ENCODE results near the gene ZSWIM3. TPM values are rescaled to one million over a fixed set of nuclear protein-coding genes. Genes with fewer than 3 reads are reported as not detected.
"Not testable (repeated sequence)": the region's sequence is repeated elsewhere in the genome, so short reads cannot be mapped to it uniquely, and the experiment has no call there.

Gene ZSWIM3
- total RNA-seq, 1 experiment from 2014 or later = 3.0 TPM

DNA sequence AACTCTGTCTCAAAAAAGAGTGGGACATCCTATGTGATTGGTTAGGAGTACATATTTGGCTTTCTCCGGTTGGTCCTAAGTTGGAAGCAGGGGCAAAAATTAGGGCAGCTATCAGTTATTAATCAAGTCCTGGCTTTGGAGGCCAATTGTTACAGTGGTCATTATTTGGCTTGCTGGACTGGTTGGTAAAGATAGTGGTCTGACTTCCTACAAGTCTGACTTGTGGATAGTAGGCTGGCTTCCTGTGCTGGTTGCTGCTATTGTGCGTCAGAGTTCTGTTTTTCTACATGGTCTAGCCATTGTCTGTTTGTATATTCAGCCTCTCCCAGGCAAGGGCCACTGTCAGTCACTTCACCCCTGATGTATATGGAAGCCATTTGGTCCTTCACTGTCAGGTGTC is 7.2 kb upstream of the ZSWIM3 start:
- no peak for DNase-seq (ENCODE audit: low read depth, low spot score)
- in situ Hi-C loops (cut with HindIII; ENCODE audit: low pct_unique_long_range_greater_than_20kb, low sequenced_read_pairs) = no loop called here

DNA sequence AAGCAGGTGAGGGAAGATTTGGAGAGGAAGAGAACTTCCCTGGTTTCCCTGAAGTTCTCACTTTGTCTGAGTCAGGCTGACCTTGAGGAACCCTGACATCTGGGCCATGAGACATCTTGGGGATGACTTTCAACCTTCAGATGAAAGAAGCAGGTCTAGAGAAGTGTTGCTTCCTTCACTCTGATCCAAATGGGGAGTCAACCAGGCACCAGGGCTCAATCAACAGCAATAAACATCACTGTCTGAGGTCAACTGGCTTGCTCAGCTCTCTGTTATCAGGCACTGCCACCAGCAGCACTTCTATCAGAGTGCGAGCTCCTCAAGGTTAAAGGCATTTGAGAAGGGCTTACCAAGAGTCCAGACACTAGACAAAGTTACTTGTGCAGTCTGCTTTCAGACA is 6.5 kb upstream of the ZSWIM3 start:
- in situ Hi-C loops (cut with HindIII; ENCODE audit: low pct_unique_long_range_greater_than_20kb, low sequenced_read_pairs) = no loop called here
- DNase-seq (ENCODE audit: low read depth, low spot score) = no peak

DNA sequence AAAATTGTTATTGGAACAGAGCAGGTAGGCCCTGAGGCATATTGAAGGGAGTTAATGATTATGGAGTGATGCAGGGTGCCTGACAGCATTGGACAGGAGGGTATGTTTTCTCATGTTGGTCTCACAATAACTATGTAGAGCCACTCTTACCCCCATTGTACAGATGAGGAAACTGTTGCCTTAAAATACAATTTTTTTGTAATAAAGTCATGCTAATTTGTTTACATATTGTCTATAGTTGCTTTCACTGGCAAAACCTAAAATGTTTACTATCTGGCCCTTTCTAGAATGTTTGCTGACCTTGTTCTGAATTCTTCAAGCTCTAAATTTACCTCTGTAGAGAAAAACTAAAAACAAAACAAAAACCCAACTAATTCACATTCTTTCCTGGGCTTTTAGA is 5.9 kb upstream of the ZSWIM3 start:
- no peak for DNase-seq (ENCODE audit: low read depth, low spot score)
- in situ Hi-C loops (cut with HindIII; ENCODE audit: low pct_unique_long_range_greater_than_20kb, low sequenced_read_pairs) = no loop called here

DNA sequence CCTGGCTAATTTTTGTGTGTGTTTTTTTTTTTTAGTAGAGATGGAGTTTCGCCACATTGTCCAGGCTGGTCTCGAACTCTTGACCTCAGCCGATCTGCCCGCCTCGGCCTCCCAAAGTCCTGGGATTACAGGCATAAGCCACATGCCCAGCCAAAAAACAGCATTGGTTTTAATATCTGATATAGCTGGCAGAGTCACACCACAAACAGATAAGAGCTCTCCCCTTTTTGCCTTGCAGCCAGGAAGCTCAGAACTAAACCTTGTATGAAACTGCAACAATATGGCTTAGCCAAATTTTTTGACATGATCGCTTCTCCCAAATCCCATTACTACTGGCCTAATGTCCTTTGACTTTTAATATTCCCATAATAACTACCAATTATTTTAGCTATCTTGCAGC is 5.1 kb upstream of the ZSWIM3 start:
- no peak for DNase-seq (ENCODE audit: low read depth, low spot score)
- in situ Hi-C loops (cut with HindIII; ENCODE audit: low pct_unique_long_range_greater_than_20kb, low sequenced_read_pairs) = no loop called here

DNA sequence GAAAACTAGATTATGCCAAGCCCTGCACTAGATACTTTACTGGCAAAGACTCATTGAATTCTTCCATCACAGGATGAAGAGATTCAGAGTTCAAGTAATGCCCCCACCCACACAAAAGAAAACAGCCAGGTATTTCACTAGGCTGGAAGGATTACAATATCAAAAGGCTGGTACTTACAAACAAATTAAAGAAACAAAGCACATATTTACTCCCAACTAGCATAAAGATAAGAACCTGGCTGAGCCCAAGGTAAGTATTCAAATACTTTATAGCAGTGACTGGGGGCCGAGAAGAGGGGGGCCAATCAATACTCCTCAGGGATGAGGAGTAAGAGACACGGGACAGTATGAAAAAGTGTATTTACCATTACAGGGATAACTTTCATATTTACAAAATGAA is 3.9 kb upstream of the ZSWIM3 start:
- in situ Hi-C loops (cut with HindIII; ENCODE audit: low pct_unique_long_range_greater_than_20kb, low sequenced_read_pairs) = no loop called here

DNA sequence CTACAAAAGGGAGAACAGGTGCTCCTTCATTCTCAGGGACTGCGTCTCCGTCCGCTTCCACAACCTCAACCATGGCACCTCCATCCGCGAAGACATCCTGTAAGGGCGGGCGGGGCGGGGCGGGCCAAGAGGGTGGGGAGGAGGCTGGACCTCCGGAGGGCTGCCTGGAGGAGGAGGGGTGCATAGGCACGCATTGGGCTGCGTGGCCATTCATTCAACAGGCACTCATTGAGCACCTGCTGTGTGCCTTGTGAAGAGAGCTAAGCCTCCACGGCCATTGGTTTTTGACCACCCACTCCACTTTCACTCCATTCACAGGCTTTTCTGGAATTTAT is 435 bp downstream of the ZSWIM3 start:
- peak; percentile 37 for DNase-seq (ENCODE audit: low read depth, low spot score)
- in situ Hi-C loops (cut with HindIII; ENCODE audit: low pct_unique_long_range_greater_than_20kb, low sequenced_read_pairs) = no loop called here

More for the DNA sequence above, 3.9 kb upstream of the ZSWIM3 start:
- no peak for DNase-seq (ENCODE audit: low read depth, low spot score)

DNA sequence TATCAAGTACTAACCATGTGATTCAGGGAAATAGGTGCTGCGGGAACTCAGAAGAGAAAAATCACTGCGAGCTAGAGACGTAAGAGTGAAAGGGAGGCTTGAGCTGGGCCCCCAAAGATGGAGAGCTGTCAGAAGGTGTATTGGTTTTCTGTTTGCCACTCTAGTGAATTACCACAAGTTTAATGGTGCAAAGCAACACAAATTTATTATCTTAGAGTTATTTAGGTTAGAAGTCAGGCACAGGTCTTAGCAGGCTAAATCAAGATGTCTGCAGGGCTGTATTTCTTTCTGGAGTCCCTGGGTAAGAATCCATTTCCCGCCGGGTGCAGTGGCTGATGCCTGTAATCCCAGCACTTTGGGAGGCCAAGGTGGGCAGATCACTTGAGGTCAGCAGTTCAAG is 2.5 kb downstream of the ZSWIM3 start:
- in situ Hi-C loops (cut with HindIII; ENCODE audit: low pct_unique_long_range_greater_than_20kb, low sequenced_read_pairs) = no loop called here
- DNase-seq (ENCODE audit: low read depth, low spot score) = no peak

DNA sequence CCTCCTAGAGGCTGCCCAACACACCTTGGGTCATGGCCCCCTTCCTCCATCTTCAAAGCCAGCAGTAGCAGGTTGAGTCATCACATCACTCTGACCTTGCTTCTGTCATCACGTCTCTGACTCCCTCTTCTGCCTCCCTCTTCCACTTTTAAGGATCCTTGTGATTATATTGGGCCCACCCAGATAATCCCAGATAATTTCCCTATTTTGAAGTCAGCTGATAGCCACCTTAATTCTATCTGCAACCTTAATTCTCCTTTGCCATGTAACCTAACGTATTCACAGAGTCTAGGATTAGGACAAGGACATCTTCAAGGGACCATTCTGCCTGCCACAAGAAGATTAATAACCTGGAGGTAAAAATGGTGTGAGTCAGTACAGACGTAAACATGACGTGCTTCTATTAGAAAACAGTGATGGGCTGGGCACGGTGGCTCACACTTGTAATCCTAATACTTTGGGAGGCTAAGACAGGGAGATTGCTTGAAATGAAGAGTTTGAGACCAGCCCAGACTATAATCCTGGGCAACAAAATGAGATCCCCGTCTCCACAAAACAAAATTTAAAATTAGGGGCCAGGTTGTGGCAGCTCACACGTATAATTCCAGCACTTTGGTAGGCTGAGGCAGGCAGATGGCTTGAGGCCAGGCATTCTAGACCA is 3.3 kb downstream of the ZSWIM3 start:
- no peak for DNase-seq (ENCODE audit: low read depth, low spot score)
- in situ Hi-C loops (cut with HindIII; ENCODE audit: low pct_unique_long_range_greater_than_20kb, low sequenced_read_pairs) = no loop called here

DNA sequence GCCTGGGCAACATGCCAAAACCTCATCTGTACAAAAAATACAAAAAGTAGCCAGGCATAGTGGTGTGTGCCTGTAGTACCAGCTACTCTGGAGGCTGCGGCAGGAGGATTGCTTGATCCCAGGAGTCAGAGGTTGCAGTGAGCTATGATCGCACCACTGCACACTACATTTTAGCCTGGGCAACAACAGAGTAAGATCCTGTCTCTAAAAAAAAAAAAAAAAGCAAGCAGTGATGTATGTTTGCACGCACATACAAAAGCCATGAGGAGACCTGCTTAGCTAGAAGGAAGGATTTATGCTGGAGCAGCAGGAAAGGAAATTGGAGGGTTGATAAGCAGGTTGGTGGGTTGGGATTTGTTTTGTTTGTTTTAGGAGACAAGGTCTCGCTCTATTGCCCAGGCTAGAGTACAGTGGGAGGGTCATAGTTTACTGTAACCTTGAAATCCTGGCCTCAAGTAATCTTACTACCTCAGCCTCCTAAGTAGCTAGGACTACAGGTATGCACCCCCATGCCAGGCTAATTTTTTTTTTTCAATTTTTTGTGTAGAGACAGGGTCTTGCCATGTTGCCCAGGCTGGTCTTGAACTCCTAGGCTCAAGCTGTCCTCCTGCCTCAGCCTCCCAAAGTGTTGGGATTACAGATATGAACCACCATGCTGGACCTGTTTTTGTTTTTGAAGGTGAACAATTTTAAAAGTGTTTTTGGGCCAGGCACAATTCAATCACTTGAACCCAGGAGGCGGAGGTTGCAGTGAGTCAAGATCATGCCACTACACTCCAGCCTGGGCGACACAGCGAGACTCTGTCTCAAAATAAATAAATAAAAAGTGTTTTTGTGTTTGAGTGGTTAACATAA is 4.0 kb downstream of the ZSWIM3 start:
- in situ Hi-C loops (cut with HindIII; ENCODE audit: low pct_unique_long_range_greater_than_20kb, low sequenced_read_pairs) = no loop called here
- DNase-seq (ENCODE audit: low read depth, low spot score) = no peak

DNA sequence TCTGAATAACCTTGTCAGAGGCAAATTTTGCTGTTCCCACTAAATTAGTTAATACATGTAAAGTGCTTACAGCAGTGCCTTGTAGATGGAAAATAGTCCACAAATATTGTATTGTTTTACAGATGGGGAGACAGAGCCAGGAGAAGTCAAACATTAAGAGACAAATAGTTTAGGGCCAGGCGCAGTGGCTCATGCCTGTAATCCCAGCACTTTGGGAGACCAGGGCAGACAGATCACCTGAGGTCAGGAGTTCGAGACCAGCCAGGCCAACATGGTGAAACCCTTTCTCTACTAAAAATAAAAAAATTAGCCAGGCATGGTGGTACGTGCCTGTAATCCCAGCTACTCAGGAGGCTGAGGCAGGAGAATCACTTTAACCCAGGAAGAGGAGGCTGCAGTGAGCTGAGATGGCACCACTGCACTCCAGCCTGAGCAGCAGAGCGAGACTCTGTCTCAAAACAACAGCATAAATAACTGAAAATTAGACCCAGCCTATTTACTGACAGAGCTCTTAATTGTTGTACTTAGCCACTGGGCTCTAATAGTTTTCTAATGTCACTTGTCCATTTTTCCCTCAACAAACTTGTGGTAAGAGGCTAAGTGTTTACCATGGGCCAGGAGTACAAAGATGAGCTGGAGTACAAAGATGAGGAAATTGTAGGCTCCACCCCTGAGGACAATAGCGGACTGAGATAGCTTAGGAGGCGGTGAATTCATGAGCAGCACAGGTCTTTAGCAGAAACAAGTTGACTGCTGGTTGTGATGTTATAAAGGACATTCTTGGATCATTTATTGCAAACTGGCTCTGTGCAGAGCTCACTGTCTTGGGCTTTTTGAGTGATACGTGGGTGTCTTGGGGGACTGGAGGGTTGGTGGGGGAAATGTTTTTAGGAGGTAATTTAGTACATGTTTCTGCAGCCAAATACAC is 6.4 kb downstream of the ZSWIM3 start:
- no peak for DNase-seq (ENCODE audit: low read depth, low spot score)
- in situ Hi-C loops (cut with HindIII; ENCODE audit: low pct_unique_long_range_greater_than_20kb, low sequenced_read_pairs) = no loop called here

DNA sequence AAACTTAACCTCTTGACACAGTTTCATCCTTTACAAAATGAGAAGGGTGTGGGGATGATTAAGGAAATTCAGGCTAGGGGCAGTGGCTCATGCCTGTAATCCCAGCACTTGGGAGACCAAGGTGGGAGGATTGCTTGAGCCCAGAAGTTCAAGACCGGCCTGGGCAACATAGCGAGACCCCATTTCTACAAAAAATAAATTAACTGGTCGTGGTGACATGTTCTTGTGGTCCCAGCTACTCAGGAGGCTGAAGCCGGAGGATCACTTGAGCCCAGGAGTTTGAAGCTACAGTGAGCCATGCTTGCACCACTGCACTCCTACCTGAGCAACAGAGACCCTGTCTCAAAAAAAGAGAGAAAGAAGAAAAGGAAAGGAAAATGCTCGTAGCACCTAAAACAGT is 9.0 kb downstream of the ZSWIM3 start:
- in situ Hi-C loops (cut with HindIII; ENCODE audit: low pct_unique_long_range_greater_than_20kb, low sequenced_read_pairs) = no loop called here

DNA sequence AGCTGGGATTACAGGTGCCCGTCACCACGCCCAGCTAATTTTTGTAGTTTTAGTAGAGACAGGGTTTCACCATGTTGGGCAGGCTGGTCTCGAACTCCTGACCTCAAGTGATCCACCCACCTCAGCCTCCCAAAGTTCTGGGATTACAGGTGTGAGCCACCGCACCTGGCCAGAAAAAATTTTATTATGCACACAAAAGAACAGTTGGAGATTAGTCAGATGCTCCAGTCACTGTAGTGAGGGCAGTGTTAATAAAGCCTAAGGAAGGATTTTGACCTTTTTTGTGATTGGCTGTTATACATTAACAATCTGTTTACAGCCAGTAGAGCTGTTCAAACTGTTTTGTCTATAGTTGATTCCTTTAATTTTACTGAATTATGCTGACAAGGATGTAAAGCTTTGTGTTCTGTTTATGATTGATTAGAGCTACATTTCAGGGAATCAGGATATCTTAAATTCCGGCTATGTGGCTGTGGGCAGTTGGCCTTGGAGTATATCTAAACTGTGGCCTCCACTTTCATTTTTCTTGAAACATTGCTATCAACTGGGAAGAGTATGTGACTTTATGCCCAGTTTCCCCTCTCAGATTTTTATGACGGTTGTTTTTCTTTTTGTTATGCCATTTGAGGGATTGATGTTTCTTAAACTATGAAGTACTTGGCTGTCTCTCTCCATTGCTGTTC is 9.9 kb downstream of the ZSWIM3 start:
- in situ Hi-C loops (cut with HindIII; ENCODE audit: low pct_unique_long_range_greater_than_20kb, low sequenced_read_pairs) = no loop called here
- no peak for DNase-seq (ENCODE audit: low read depth, low spot score)

More for the DNA sequence above, 9.0 kb downstream of the ZSWIM3 start:
- DNase-seq (ENCODE audit: low read depth, low spot score) = no peak

DNA sequence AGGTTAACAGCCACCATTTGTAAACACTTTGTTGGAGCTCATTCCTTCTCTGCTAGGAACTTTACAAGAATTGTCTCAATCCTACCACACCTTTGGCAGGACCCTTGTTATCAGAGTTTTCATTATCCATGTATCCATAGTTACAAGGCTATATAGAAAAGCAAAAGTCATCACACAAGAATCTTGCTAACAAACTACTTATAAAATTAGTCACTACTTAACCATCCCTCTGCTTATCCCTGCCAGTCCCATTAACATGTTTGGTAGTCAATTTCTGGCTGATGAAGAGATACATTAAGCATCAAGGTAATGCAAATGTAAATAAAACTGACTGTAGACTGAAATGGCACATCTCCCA is 10.4 kb downstream of the ZSWIM3 start:
- in situ Hi-C loops (cut with HindIII; ENCODE audit: low pct_unique_long_range_greater_than_20kb, low sequenced_read_pairs) = no loop called here
- DNase-seq (ENCODE audit: low read depth, low spot score) = no peak

DNA sequence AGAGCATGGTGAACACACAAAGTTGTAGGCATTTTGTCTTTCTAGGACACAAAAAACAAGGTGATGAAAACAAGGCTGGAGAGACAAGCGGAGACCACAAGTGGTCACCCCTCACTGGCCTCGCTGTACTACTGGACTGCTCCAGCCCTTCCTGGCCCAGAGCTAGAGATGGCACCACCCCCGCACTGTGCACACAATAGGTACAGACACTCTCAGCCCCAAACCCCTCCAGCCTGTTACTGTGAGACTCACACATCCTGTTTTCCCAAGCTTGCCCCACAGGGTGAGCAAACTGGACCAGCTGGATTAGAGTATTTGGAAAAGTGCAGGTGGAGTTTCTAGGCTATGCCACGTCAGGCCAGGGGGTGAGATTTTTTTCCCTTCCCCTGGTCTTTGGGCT is 15.2 kb downstream of the ZSWIM3 start:
- no peak for DNase-seq (ENCODE audit: low read depth, low spot score)
- in situ Hi-C loops (cut with HindIII; ENCODE audit: low pct_unique_long_range_greater_than_20kb, low sequenced_read_pairs) = no loop called here

DNA sequence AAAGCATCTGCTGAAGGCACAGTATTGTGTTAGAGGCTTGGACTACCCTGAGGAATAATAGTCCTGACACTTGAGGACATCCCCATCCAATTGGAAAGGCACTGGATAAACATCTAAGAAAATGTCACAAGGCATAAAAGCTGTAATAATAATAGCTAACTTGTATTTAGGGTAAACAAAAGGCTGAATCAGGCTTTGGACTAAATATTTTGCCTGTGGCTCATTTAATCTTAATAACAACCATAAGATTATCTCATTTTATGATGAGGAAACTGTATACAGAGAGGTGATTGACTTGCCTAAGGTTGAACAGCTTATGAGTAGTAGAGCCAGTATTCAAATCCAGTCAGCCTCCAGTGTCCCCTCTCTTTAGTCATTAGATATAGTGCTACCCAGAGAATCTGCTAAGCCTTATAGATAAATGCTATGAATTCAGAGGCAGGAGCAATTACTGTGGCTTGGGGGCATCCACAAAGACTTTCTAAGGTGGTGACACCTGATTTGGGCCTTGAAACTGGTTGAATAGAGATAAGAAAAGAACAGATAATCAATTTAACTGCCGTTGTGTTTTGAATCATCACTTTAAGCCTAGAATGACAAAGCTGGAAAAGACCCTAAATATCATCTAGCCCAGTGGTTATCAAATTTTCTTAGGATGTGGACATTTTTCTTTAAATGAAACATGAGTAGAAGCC is 16.1 kb downstream of the ZSWIM3 start:
- no peak for DNase-seq (ENCODE audit: low read depth, low spot score)
- in situ Hi-C loops (cut with HindIII; ENCODE audit: low pct_unique_long_range_greater_than_20kb, low sequenced_read_pairs) = no loop called here

DNA sequence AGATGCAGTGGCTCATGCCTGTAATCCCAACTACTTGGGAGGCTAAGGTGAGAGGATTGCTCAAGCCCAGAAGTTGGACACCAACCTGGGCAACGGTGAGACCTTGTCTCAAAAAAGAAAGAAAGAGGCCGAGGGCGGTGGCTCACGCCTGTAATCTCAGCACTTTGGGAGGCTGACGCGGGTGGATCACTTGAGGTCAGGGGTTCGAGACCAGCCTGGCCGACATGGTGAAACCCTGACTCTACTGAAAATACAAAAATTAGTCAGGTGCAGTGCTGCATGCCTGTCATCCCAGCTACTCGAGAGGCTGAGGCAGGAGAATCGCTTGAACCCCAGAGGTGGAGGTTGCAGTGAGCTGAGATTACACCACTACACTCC is 16.7 kb downstream of the ZSWIM3 start:
- in situ Hi-C loops (cut with HindIII; ENCODE audit: low pct_unique_long_range_greater_than_20kb, low sequenced_read_pairs); DNase-seq (ENCODE audit: low read depth, low spot score): not testable (repeated sequence)

DNA sequence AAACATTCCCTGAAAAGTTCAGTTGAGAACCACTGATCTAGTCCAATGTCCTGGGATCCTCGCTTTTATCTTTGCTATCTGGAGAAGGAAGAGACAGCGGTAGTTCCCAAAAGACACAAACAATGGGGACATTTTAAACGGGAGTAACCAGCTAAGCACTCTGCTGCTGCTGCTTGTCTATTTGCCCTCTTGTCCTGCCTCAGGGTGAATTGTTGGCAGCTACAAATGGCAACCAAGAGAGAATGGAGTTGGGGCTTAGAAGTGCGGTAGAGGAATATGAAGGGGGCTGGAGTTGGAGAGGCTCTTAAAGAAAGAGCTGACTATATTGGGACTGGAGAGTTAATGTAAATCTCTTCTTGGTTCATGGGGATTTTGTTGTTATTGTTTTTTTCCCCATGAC is 17.2 kb downstream of the ZSWIM3 start:
- in situ Hi-C loops (cut with HindIII; ENCODE audit: low pct_unique_long_range_greater_than_20kb, low sequenced_read_pairs) = no loop called here
- peak; percentile 74 for DNase-seq (ENCODE audit: low read depth, low spot score)
